NCI-H146 (cell line): ENCODE data around the gene APEX1.
A peak's percentile ranks its signal among the peaks of the same experiment; 100 is the strongest.
"Not testable (repeated sequence)": the region's sequence is repeated elsewhere in the genome, so short reads cannot be mapped to it uniquely, and the experiment has no call there.

Experiments used
- DNase-seq: peaks from one replicate; lab custom pipeline; 2025; lab: John Stamatoyannopoulos, UW

The APEX1 gene

GRCh38 chr14:20435582-20436362, 19.3 kb upstream of the APEX1 start, which contains the start of gene KLHL33:
KLHL33 (minus strand) TSS chr14:20436166; CDS start chr14:20435811, 355 bp downstream.
- DNase-seq, result no peak

GRCh38 chr14:20436363-20436755, 18.7 kb upstream of the APEX1 start:
- DNase-seq, result no peak

GRCh38 chr14:20438664-20439063, 16.4 kb upstream of the APEX1 start:
- no peak for DNase-seq

GRCh38 chr14:20440465-20440864, 14.6 kb upstream of the APEX1 start:
- no peak for DNase-seq

GRCh38 chr14:20440882-20441281, 14.1 kb upstream of the APEX1 start:
- DNase-seq, result no peak

GRCh38 chr14:20441461-20441860, 13.6 kb upstream of the APEX1 start:
- DNase-seq, result no peak

- not testable (repeated sequence) for DNase-seq
Measured at GRCh38 chr14:20443650-20444049, 11.4 kb upstream of the APEX1 start.

- DNase-seq, result no peak
Measured at GRCh38 chr14:20446889-20447288, 8.1 kb upstream of the APEX1 start.

- not testable (repeated sequence) for DNase-seq
Measured at GRCh38 chr14:20452831-20453230, 2.2 kb upstream of the APEX1 start.

- peak; percentile 84 for DNase-seq
Measured at GRCh38 chr14:20455355-20456300, 602 bp downstream of the APEX1 start.

- no peak for DNase-seq
Measured at GRCh38 chr14:20456971-20457370, 1.9 kb downstream of the APEX1 start.

GRCh38 chr14:20458031-20458789, 3.2 kb downstream of the APEX1 start:
- no peak for DNase-seq

- DNase-seq, result peak; percentile 71
Measured at GRCh38 chr14:20460458-20461224, 5.6 kb downstream of the APEX1 start.

GRCh38 chr14:20461225-20462141, 6.5 kb downstream of the APEX1 start, which contains the start of gene PIP4P1:
PIP4P1 (minus strand) TSS chr14:20461434; CDS start chr14:20461325, 109 bp downstream.
- peak; percentile 100 for DNase-seq

- no peak for DNase-seq
Measured at GRCh38 chr14:20468764-20469241, 13.8 kb downstream of the APEX1 start.

GRCh38 chr14:20469242-20469889, 14.3 kb downstream of the APEX1 start, which contains the start of gene PNP:
PNP (plus strand) TSS chr14:20469406; CDS start chr14:20469525, 119 bp downstream.
- peak; percentile 95 for DNase-seq

- DNase-seq, result peak; percentile 49
Measured at GRCh38 chr14:20469890-20470602, 15.0 kb downstream of the APEX1 start.

- peak; percentile 31 for DNase-seq
Measured at GRCh38 chr14:20470603-20470901, 15.5 kb downstream of the APEX1 start.
